ENCODE measurements around the gene GDI1. TPM values are rescaled to one million over a fixed set of nuclear protein-coding genes. Genes with fewer than 3 reads are reported as not detected.

GDI1 gene
- total and polyA plus RNA-seq, 2 donors = 39.2 to 144 TPM

- peaks cover 2 to 32% of the 10 kb centered on the region in 2 donors for H3K4me1 ChIP-seq (ENCODE audit: control insufficient read depth in 2 of 2, insufficient read depth in 2 of 2, low read length in 2 of 2)
- no peaks in the 10 kb centered on the region for H3K36me3 ChIP-seq (ENCODE audit: control insufficient read depth in 2 of 2, insufficient read depth in 2 of 2, low read length in 1 of 2)
- peak in 1 of 9 donors; percentile 3 for DNase-seq (ENCODE audit: low read depth in 6 of 9, low spot score in 9 of 9)
- peaks cover 0 to 8% of the 10 kb centered on the region in 2 donors for H3K9me3 ChIP-seq (ENCODE audit: control insufficient read depth in 2 of 2, insufficient read depth in 1 of 2, low read length in 1 of 2)
- peak overlapping the region; percentile 45 to 59 for H3K4me3 ChIP-seq (ENCODE audit: low read length in 2 of 2)
- no peaks in the 10 kb centered on the region for H3K27me3 ChIP-seq (ENCODE audit: control insufficient read depth in 2 of 2, insufficient read depth in 1 of 2, low read length in 1 of 2)
- H3K27ac ChIP-seq (ENCODE audit: low read depth in 1 of 2, low read length in 1 of 2) = no peak overlapping the region
- WGBS = 70% methylated on average over 24 of the region's 24 CpGs
Measured at GRCh38 chrX:154477891-154478477, 41.0 kb downstream of the GDI1 start.

DNA sequence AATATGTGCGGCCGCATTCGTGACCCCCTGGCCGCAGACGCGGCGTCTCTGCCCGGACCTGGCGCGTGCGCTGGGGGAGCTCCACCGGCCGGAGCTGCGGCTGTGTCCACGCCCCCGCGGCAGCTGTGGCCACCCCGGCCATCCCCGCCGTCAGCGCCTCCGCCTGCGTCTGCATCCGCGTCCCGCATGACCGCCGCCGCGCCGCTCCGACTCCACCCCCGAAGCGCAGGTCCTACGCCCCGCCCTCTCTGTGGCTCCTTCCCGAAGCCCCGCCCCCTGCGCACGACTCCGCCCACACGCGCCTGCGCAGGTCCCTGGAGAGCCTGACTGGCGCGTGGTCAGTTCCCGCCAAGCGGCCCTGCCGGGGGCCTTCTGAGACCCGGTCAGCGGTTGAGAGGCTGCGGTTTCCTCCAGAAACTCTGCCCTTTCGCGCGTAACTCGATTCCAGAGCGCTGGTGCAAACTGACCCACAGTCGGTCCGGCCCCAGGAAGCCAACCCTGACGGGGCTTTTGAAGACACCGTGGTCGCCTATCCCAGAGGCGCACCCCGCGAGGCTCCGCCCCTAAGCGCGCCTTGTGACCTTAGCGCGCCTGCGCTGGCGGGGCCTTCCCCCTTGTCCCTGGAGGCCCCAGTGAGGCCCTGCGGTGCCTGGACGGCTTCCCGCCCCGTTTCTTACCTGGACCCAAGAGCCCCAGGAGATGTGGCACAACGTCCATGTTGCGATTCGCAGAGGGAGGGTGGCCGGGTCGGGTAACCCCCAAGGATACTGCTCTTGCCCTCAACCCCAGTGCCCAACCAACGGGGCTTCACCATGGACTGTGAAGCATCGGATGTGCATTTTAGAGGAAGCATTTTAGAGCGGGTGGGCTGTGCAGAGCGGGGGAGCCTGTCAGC lies 42.0 kb downstream of the GDI1 start, which contains the start of gene LAGE3:
TSS of gene LAGE3 (minus strand) at position 554 of the 895 bp plus-strand sequence. CDS start at position 188, 366 bp downstream.
- peaks cover 0 to 8% of the 10 kb centered on the region in 2 donors for H3K9me3 ChIP-seq (ENCODE audit: control insufficient read depth in 2 of 2, insufficient read depth in 1 of 2, low read length in 1 of 2)
- H3K36me3 ChIP-seq (ENCODE audit: control insufficient read depth in 2 of 2, insufficient read depth in 2 of 2, low read length in 1 of 2) = peaks cover 0 to 5% of the 10 kb centered on the region in 2 donors
- WGBS = under 1% methylated on average over 85 of the region's 85 CpGs
- DNase-seq (ENCODE audit: low read depth in 6 of 9, low spot score in 9 of 9) = peak in 8 of 9 donors; percentile 65 to 94 (median 84)
- peak within 1 kb of the TSS; percentile 78 to 90 for H3K27ac ChIP-seq (ENCODE audit: low read depth in 1 of 2, low read length in 1 of 2)
- no peaks in the 10 kb centered on the region for H3K27me3 ChIP-seq (ENCODE audit: control insufficient read depth in 2 of 2, insufficient read depth in 1 of 2, low read length in 1 of 2)
- H3K4me1 ChIP-seq (ENCODE audit: control insufficient read depth in 2 of 2, insufficient read depth in 2 of 2, low read length in 2 of 2) = peaks cover 2 to 32% of the 10 kb centered on the region in 2 donors
- peak within 1 kb of the TSS; percentile 50 to 59 for H3K4me3 ChIP-seq (ENCODE audit: low read length in 2 of 2)

GRCh38 chrX:154481195-154481594 lies 44.2 kb downstream of the GDI1 start:
- 99% methylated on average over 5 of the region's 5 CpGs for WGBS

GRCh38 chrX:154481911-154482601 lies 45.1 kb downstream of the GDI1 start:
- Histone ChIP-seq H3K27me3 (ENCODE audit: control insufficient read depth in 2 of 2, insufficient read depth in 1 of 2, low read length in 1 of 2) (no peaks in the 10 kb centered on the region), H3K27ac (ENCODE audit: low read depth in 1 of 2, low read length in 1 of 2) (no peak overlapping the region), H3K4me3 (ENCODE audit: low read length in 2 of 2) (no peak overlapping the region), H3K36me3 (ENCODE audit: control insufficient read depth in 2 of 2, insufficient read depth in 2 of 2, low read length in 1 of 2) (peaks cover 9 to 18% of the 10 kb centered on the region in 2 donors), H3K4me1 (ENCODE audit: control insufficient read depth in 2 of 2, insufficient read depth in 2 of 2, low read length in 2 of 2) (peaks cover 8 to 39% of the 10 kb centered on the region in 2 donors), H3K9me3 (ENCODE audit: control insufficient read depth in 2 of 2, insufficient read depth in 1 of 2, low read length in 1 of 2) (peaks cover 0 to 8% of the 10 kb centered on the region in 2 donors)
- 93% methylated on average over 14 of the region's 14 CpGs for WGBS
- DNase-seq (ENCODE audit: low read depth in 6 of 9, low spot score in 9 of 9) = no peak

More at GRCh38 chrX:154481195-154481594, 44.2 kb downstream of the GDI1 start:
- no peaks in the 10 kb centered on the region for H3K27me3 ChIP-seq (ENCODE audit: control insufficient read depth in 2 of 2, insufficient read depth in 1 of 2, low read length in 1 of 2)
- no peak overlapping the region for H3K4me3 ChIP-seq (ENCODE audit: low read length in 2 of 2)
- DNase-seq (ENCODE audit: low read depth in 6 of 9, low spot score in 9 of 9) = no peak
- H3K36me3 ChIP-seq (ENCODE audit: control insufficient read depth in 2 of 2, insufficient read depth in 2 of 2, low read length in 1 of 2) = peaks cover 9 to 18% of the 10 kb centered on the region in 2 donors
- H3K9me3 ChIP-seq (ENCODE audit: control insufficient read depth in 2 of 2, insufficient read depth in 1 of 2, low read length in 1 of 2) = peaks cover 0 to 8% of the 10 kb centered on the region in 2 donors
- H3K4me1 ChIP-seq (ENCODE audit: control insufficient read depth in 2 of 2, insufficient read depth in 2 of 2, low read length in 2 of 2) = peaks cover 6 to 41% of the 10 kb centered on the region in 2 donors
- H3K27ac ChIP-seq (ENCODE audit: low read depth in 1 of 2, low read length in 1 of 2) = no peak overlapping the region

DNA sequence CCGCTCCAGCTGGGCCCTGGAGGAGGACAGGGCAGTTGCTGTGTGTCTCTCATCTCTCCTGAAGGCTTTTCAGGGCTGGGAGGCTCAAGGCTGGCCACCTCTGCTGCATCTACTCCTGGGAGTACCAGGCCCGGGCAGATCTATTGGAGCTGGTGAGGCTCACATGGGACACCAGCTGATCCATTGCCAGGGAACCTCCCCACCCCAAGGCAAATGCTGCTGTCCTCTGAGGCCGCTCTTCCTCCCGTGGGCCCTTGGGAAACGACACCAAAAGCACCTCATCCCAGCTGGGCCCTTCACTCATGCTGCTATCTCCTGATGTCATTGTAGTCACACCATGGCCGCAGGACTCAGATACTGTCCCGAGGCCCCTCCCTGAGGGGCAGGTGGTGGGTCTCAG lies 45.8 kb downstream of the GDI1 start:
- no peak for DNase-seq (ENCODE audit: low read depth in 6 of 9, low spot score in 9 of 9)

GRCh38 chrX:154483325-154483724 lies 46.4 kb downstream of the GDI1 start:
- peaks cover 0 to 19% of the 10 kb centered on the region in 2 donors for H3K9me3 ChIP-seq (ENCODE audit: control insufficient read depth in 2 of 2, insufficient read depth in 1 of 2, low read length in 1 of 2)
- DNase-seq (ENCODE audit: low read depth in 6 of 9, low spot score in 9 of 9) = no peak
- whole genome bisulfite sequencing = 85% methylated on average over 7 of the region's 7 CpGs
- no peak overlapping the region for H3K4me3 ChIP-seq (ENCODE audit: low read length in 2 of 2)
- no peaks in the 10 kb centered on the region for H3K27me3 ChIP-seq (ENCODE audit: control insufficient read depth in 2 of 2, insufficient read depth in 1 of 2, low read length in 1 of 2)
- no peak overlapping the region for H3K27ac ChIP-seq (ENCODE audit: low read depth in 1 of 2, low read length in 1 of 2)
- peaks cover 6 to 29% of the 10 kb centered on the region in 2 donors for H3K4me1 ChIP-seq (ENCODE audit: control insufficient read depth in 2 of 2, insufficient read depth in 2 of 2, low read length in 2 of 2)
- H3K36me3 ChIP-seq (ENCODE audit: control insufficient read depth in 2 of 2, insufficient read depth in 2 of 2, low read length in 1 of 2) = peaks cover 18% of the 10 kb centered on the region in 2 donors

More for the DNA sequence above, 45.8 kb downstream of the GDI1 start:
- Histone ChIP-seq H3K27me3 (ENCODE audit: control insufficient read depth in 2 of 2, insufficient read depth in 1 of 2, low read length in 1 of 2) (no peaks in the 10 kb centered on the region), H3K4me1 (ENCODE audit: control insufficient read depth in 2 of 2, insufficient read depth in 2 of 2, low read length in 2 of 2) (peaks cover 8 to 34% of the 10 kb centered on the region in 2 donors), H3K27ac (ENCODE audit: low read depth in 1 of 2, low read length in 1 of 2) (no peak overlapping the region), H3K9me3 (ENCODE audit: control insufficient read depth in 2 of 2, insufficient read depth in 1 of 2, low read length in 1 of 2) (peaks cover 0 to 16% of the 10 kb centered on the region in 2 donors), H3K36me3 (ENCODE audit: control insufficient read depth in 2 of 2, insufficient read depth in 2 of 2, low read length in 1 of 2) (peaks cover 14 to 18% of the 10 kb centered on the region in 2 donors), H3K4me3 (ENCODE audit: low read length in 2 of 2) (no peak overlapping the region)
- WGBS = 93% methylated on average over 7 of the region's 7 CpGs

GRCh38 chrX:154484255-154485149 lies 47.5 kb downstream of the GDI1 start:
- Histone ChIP-seq H3K4me3 (ENCODE audit: low read length in 2 of 2) (no peak overlapping the region), H3K27me3 (ENCODE audit: control insufficient read depth in 2 of 2, insufficient read depth in 1 of 2, low read length in 1 of 2) (no peaks in the 10 kb centered on the region), H3K4me1 (ENCODE audit: control insufficient read depth in 2 of 2, insufficient read depth in 2 of 2, low read length in 2 of 2) (peaks cover 8 to 26% of the 10 kb centered on the region in 2 donors), H3K36me3 (ENCODE audit: control insufficient read depth in 2 of 2, insufficient read depth in 2 of 2, low read length in 1 of 2) (peaks cover 18 to 22% of the 10 kb centered on the region in 2 donors), H3K9me3 (ENCODE audit: control insufficient read depth in 2 of 2, insufficient read depth in 1 of 2, low read length in 1 of 2) (peaks cover 0 to 20% of the 10 kb centered on the region in 2 donors), H3K27ac (ENCODE audit: low read depth in 1 of 2, low read length in 1 of 2) (no peak overlapping the region)
- no peak for DNase-seq (ENCODE audit: low read depth in 6 of 9, low spot score in 9 of 9)
- 97% methylated on average over 16 of the region's 16 CpGs for WGBS

Measured in thymus (tissue), 11 donors.